ENCODE data around the gene MYH15. TPM values are rescaled to one million over a fixed set of nuclear protein-coding genes. Genes with fewer than 3 reads are reported as not detected.
A peak's percentile ranks its signal among the peaks of the same experiment; 100 is the strongest.

The MYH15 gene
- total RNA-seq, 1 donor from 2014 or later: 0.13 TPM

DNA sequence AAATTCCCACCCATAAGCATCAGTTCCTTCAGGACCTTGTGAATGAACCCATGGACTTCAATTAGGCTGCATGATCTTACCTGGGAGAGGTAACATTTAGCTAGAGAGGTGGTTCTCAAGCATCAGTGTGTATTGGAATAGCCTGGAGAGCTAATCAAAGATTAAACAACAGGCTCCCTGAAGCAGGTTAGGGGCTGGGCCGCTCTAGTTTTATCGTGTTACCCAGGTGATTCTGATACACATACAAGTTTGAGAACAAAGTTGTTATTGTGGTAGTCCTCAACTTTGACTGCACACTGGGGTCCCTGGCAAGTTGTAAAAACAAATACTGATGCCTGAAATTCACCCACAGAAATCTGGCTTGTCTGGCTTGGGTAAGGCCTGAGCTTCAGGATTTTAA, 31.2 kb downstream of the MYH15 start:
- intact Hi-C loops (cut with DNase I): loop anchor here (10.0 kb wide), 1 partner anchor 544 kb away; no protein-coding TSS in a partner anchor
- ATAC-seq (ENCODE audit: poor library complexity): no peak

GRCh38 chr3:108477511-108478147, 32.8 kb downstream of the MYH15 start:
- DNase-seq: no peak
- ATAC-seq (ENCODE audit: poor library complexity): peak; percentile 68
- intact Hi-C loops (cut with DNase I): loop anchor here (10.0 kb wide), 1 partner anchor 543 kb away; no protein-coding TSS in a partner anchor

More for the DNA sequence above, 31.2 kb downstream of the MYH15 start:
- no peak for DNase-seq

DNA sequence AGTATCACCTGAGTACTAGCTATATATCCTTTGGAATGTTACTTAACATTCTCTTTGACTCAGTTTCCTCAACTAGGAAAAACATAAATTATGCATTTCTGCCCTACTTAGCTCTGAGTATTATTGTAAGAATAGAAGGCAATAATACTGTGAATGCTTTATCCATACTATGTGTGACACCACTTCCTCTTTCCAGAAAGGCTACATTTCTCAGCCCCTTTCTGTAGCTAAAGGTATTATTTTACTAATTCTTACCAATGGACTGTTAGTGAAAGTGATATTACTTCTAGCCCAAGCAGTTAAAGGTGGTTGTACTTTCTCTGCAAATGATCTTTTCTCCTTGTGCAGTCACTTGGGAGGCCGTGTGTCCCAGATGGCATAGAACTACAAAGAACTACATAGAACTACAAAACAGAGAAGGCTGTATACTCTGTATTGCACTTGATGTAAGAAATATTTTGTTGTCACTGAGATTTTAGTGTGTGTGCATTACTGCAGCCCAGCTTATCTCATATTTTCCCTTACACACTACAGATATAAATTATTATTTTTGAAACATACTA, 35.1 kb downstream of the MYH15 start:
- no peak for ATAC-seq (ENCODE audit: poor library complexity)
- intact Hi-C loops (cut with DNase I): loop anchor here (10.0 kb wide), 1 partner anchor 540 kb away; no protein-coding TSS in a partner anchor
- no peak for DNase-seq

DNA sequence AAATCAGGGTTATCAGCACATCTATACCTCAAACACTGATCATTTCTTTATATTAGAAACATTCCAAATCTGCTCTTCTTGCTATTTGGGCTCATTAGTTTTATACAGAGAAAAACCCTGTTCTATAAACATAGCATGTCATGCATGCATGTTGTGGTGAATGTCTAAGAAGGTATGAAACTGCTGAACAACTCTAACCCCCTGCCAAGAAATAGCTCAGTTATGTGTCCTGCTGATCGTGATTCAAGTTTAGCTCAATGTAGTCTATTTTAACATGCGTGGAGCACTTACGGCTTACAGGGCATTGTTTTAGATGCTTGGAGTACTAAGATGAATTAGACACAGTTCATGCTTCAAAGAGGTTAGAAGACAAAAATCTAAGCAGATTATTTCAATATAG, 35.8 kb downstream of the MYH15 start:
- no peak for ATAC-seq (ENCODE audit: poor library complexity)
- intact Hi-C loops (cut with DNase I): loop anchor here (10.0 kb wide), 1 partner anchor 540 kb away; no protein-coding TSS in a partner anchor
- DNase-seq: no peak

DNA sequence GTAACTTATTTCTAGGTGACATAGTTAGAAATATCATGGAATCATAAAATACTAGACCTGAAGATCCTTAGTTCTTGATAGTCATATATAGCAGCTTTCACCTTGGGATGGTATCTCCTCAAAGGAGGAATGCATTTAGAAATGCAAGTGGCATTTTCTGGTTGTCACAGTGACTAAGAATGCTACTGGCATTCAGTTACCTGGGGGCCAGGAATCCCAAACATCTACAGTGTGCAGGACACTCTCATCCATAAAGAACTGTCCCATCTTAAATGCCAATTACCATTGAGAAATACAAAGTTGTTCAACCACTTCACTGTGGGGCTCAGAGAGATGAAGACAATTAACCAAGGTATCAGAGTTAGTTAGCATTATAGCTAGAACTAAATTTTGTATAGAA, 36.7 kb downstream of the MYH15 start:
- intact Hi-C loops (cut with DNase I): loop anchor here (10.0 kb wide), 1 partner anchor 539 kb away; no protein-coding TSS in a partner anchor
- DNase-seq (no peak), ATAC-seq (ENCODE audit: poor library complexity) (no peak)

DNA sequence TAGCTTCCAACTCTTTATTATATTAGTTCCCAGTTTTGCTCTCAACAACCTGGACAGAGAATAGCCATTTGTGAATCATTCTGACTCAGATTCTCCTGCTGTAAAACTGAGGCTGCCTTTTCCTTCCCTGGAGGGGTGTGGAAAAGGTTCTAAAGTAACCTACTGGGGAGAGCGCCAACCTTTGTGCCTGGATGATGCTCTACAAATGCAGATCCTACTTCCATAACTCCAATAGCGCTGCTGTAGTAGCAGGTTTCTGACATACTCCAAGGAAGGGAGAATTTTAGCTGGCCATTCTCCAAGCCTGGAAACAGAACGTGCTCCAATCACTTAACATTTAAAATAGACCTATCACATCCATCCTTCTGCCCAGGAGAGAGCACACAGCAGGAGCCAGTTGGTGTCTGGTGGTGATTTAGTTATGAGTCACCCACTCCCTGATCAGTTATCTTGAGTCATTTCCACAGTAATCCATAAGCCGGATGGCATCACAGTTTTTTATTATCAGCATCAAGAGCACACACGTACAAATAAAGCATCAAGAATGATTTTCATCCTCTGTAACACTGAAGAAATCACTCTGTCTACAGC, 38.3 kb downstream of the MYH15 start:
- DNase-seq (no peak), ATAC-seq (ENCODE audit: poor library complexity) (no peak)
- intact Hi-C loops (cut with DNase I): loop anchor here (10.0 kb wide), 1 partner anchor 537 kb away; no protein-coding TSS in a partner anchor

DNA sequence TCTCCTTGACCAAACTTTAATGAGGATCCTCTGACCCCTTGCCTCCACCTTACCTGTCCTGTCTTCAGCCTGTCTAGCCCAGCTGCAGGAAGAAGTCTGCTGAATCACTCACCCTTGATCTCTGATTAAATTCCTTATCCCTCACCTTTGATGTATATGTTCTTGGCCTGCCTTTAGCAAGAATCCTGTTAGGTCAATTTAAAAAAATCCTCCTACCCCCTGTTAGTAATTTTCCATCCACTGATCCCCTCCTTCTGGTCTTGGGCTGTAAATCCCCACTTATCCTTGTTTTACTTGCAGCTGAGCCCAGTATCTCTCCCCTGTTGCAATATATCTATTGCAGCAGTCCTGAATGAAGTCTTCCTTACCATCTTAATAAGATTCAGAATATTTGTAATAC, 39.0 kb downstream of the MYH15 start:
- intact Hi-C loops (cut with DNase I): loop anchor here (10.0 kb wide), 1 partner anchor 537 kb away; no protein-coding TSS in a partner anchor
- DNase-seq (no peak), ATAC-seq (ENCODE audit: poor library complexity) (no peak)

DNA sequence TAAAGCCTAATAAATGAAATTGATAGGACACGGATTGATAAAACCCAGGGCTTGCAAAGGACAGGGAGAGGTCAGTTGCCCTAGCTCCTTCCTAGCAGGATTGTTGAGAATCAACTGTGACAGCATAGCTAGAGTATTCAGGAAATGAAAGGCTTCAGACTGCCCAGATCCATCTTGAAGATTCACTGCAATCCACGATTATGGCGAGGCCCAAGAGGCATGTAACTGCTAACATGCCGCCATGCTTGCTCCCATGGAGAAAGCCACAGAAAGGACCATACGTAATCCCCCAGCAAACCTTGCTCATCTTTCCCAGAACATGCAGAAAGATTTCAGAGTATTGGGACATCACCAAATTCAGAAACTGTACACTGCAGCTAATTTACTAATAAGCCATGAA, 41.3 kb downstream of the MYH15 start:
- DNase-seq (no peak), ATAC-seq (ENCODE audit: poor library complexity) (no peak)
- intact Hi-C loops (cut with DNase I): no loop called here

DNA sequence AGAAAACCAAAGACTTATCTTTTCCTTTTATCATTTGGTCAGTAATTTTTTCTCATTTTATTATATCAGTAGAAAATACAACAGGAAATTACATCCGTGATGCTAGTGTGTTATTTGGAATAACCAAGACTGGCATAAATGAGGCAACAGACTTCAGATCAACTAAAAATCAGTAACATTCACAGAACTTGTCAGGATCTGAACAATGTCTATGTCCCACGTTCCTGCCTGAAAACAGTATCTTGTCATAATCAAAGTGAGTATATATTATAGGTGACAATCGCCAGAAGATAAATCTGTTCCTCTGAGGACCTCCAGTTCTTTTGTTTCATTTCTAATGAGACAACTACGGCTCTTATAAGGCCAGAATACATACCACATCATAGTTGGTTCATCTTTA, 41.8 kb downstream of the MYH15 start:
- intact Hi-C loops (cut with DNase I): no loop called here
- DNase-seq (no peak), ATAC-seq (ENCODE audit: poor library complexity) (no peak)

- ATAC-seq (ENCODE audit: poor library complexity): no peak
- no peak for DNase-seq
- intact Hi-C loops (cut with DNase I): no loop called here
Measured at GRCh38 chr3:108462899-108463298, 47.5 kb downstream of the MYH15 start.

- intact Hi-C loops (cut with DNase I): no loop called here
- ATAC-seq (ENCODE audit: poor library complexity): peak; percentile 57
- DNase-seq: no peak
Measured at GRCh38 chr3:108461661-108462111, 48.7 kb downstream of the MYH15 start.

DNA sequence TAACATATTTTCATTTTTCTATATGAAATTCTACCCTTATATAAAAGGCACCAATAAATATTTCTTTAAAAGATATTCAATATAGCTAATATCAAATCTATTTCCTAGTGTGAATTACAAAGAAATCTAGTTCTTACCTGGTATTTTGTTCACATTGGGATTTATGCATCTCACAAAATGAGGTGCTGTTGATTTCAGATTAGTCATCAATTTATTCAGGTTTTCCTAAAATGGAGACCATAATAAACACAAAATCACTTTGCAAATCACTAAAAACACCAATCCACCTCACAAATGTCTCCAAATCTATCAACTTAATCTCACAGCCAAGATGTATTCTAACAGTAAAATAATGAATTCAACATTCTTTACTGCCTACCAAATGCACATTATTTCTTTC, 51.2 kb downstream of the MYH15 start:
- ATAC-seq (ENCODE audit: poor library complexity) (no peak), DNase-seq (no peak)
- intact Hi-C loops (cut with DNase I): no loop called here

GRCh38 chr3:108455212-108455705, 55.1 kb downstream of the MYH15 start:
- intact Hi-C loops (cut with DNase I): no loop called here
- DNase-seq (no peak), ATAC-seq (ENCODE audit: poor library complexity) (no peak)

DNA sequence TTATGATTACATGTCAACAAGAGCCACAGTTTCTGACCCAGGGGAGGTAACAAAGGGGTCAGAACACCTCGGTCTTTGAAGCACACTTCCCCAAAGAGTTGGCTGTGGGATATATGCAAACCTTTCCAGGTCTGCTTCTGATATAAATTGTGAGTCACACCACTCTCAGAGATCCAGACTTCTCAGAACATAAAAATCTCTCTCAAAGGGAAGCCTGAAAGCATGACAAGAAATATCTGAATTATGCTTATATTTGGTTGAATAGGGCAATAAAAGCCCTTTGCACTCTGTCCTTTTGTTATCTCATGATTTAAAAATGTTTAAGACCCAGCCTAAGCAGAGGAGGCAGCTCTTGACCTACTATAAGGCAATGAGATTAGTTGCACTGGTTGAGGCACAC, 56.8 kb downstream of the MYH15 start:
- intact Hi-C loops (cut with DNase I): no loop called here
- no peak for ATAC-seq (ENCODE audit: poor library complexity)
- DNase-seq: no peak

GRCh38 chr3:108450444-108450843, 60.0 kb downstream of the MYH15 start:
- intact Hi-C loops (cut with DNase I): no loop called here
- ATAC-seq (ENCODE audit: poor library complexity) (no peak), DNase-seq (no peak)

DNA sequence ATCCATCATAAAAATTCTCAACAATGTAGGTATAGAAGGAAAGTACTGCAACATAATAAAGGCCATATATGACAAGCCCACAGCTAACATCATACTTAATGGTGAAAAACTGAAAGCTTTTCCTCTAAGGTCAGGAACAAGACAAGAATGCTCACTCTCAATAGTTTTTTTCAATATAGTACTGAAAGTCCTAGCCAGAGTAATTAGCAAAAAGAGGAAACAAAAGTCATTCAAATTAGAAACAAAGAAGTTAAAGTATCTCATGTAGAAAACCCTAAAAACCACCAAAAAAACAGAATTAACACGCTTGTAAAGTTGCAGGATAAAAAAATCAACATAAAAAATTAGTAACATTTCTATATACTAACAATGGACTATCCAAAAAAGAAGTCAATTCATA, 61.8 kb downstream of the MYH15 start:
- intact Hi-C loops (cut with DNase I): no loop called here
- DNase-seq: no peak
- no peak for ATAC-seq (ENCODE audit: poor library complexity)

- intact Hi-C loops (cut with DNase I): no loop called here
- no peak for ATAC-seq (ENCODE audit: poor library complexity)
- no peak for DNase-seq
Measured at GRCh38 chr3:108447096-108447847, 63.1 kb downstream of the MYH15 start.

DNA sequence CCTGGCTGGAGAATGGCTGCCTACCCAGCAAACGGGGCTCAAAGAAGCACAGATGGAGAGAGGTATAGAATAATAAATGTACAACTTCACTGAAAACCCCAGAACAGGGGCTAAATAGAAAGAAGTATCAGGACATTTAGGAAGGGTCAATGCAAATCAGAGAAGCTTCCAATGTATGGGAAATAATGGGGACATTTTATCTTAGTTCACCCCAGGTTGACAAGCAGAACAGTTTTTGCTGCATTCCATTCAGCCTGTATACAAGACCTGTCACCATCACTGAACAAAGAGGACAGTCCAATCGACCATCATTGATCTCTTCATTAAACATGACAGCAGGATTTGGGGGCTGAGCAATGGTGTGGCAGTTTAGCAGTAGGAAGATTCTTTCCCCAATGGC, 68.1 kb downstream of the MYH15 start:
- intact Hi-C loops (cut with DNase I): no loop called here
- ATAC-seq (ENCODE audit: poor library complexity) (no peak), DNase-seq (no peak)

GRCh38 chr3:108441518-108441917, 68.9 kb downstream of the MYH15 start:
- ATAC-seq (ENCODE audit: poor library complexity) (no peak), DNase-seq (no peak)
- intact Hi-C loops (cut with DNase I): no loop called here

Data from Right ventricle myocardium superior (tissue), 1 donor.